HCT116 (cell line): ENCODE data around the gene C4orf51. TPM values are rescaled to one million over a fixed set of nuclear protein-coding genes. Genes with fewer than 3 reads are reported as not detected.
A peak's percentile ranks its signal among the peaks of the same experiment; 100 is the strongest.

Experiments
- ATAC-seq: fragments of 200-7000 bp; cut with Tn5 transposase; 2 replicates; pipeline ENCODE4 v1.9.1; 2020; ENCODE audit warnings: mild to moderate bottlenecking, moderate library complexity
- BruUV-seq: library from RNA; stranded (reverse); fragments of 400-500 nt; replicated peaks from 2 replicates; lab custom pipeline; 2021; lab: Mats Ljungman, UMichigan
- CTCF ChIA-PET: fragments of 300-600 bp; sonication (Branson Sonifier 250); formaldehyde crosslinking; loops from one replicate; lab custom pipeline; 2021; ENCODE audit warnings: antibody characterized with exemption; lab: Charles Lee
- POLR2A ChIA-PET: fragments of 300-600, 350-600 bp; sonication (Branson Sonifier 250); formaldehyde crosslinking; loops from one replicate; lab custom pipeline; 2021; ENCODE audit warnings: antibody characterized with exemption; lab: Charles Lee
- RAD21 ChIA-PET, 2 experiments: fragments of 300-600 bp; sonication (Branson Sonifier 250); formaldehyde crosslinking; loops; one replicate each; lab custom pipeline; 2023; ENCODE audit warnings: low total read pairs in 2 of 2; ENCODE audit not compliant: uncharacterized antibody in 2 of 2, unreplicated experiment in 2 of 2, low non-redundant PET in 1 of 2; lab: Charles Lee
- DNase-seq: peaks from one replicate; pipeline ENCODE4 v3.0.0-alpha.2; 2010; ENCODE audit warnings: low read depth, low spot score
- H2AFZ ChIP-seq: fragments of 200-600 bp; shearing (Covaris generic), sonication (generic); 2 replicates; pipeline ENCODE4 v1.6.1; 2017; ENCODE audit warnings: low read depth, mixed run types, mixed read lengths, antibody characterized with exemption, low read length; ENCODE audit not compliant: poor library complexity, severe bottlenecking
- H3K27ac ChIP-seq: 2 replicates; pipeline ENCODE4 v1.5.1; 2012; ENCODE audit warnings: low read depth, low read length
- H3K27me3 ChIP-seq: fragments of 200-600 bp; sonication (generic); 2 replicates; pipeline ENCODE4 v1.6.1; 2016; ENCODE audit warnings: mixed run types, low read length, mixed read lengths; ENCODE audit not compliant: insufficient read depth
- H3K36me3 ChIP-seq, 2 experiments: fragments of 200-500 bp in 1 of 2; fragments of 200-600 bp in 1 of 2; sonication (Bioruptor generic) in 1 of 2; sonication (generic) in 1 of 2; 2 replicates each; pipeline versions ENCODE4 v1.5.1 to v1.6.1; 2014 to 2016; ENCODE audit warnings: low read length in 2 of 2, inconsistent platforms in 1 of 2, mixed read lengths in 1 of 2, mixed run types in 1 of 2; ENCODE audit not compliant: insufficient read depth in 2 of 2, control insufficient read depth in 1 of 2
- H3K4me1 ChIP-seq, 2 experiments: fragments of 200-600 bp in 1 of 2; sonication (generic) in 1 of 2; 2 replicates each; pipeline versions ENCODE4 v1.5.1 to v1.6.1; 2012 to 2017; ENCODE audit warnings: low read length in 2 of 2, inconsistent platforms in 1 of 2, mild to moderate bottlenecking in 1 of 2, mixed read lengths in 1 of 2, mixed run types in 1 of 2, moderate library complexity in 1 of 2; ENCODE audit not compliant: insufficient read depth in 2 of 2, control insufficient read depth in 1 of 2
- H3K4me2 ChIP-seq: fragments of 200-600 bp; sonication (generic); 2 replicates; pipeline ENCODE4 v1.6.1; 2017; ENCODE audit warnings: mixed run types, low read length, mixed read lengths
- H3K4me3 ChIP-seq, 2 experiments: fragments of 200-600 bp in 1 of 2; sonication (generic) in 1 of 2; replicated peaks in 1 of 2; 2 replicates each; pipeline ENCODE4 v1.5.1; 2011 to 2016; ENCODE audit warnings: low read length in 2 of 2, control low read depth in 1 of 2, low read depth in 1 of 2, mild to moderate bottlenecking in 1 of 2, mixed read lengths in 1 of 2, mixed run types in 1 of 2
- H3K79me2 ChIP-seq: fragments of 200-600 bp; sonication (generic); 2 replicates; pipeline ENCODE4 v1.6.1; 2017; ENCODE audit warnings: mild to moderate bottlenecking, mixed run types, low read length, moderate library complexity, mixed read lengths; ENCODE audit not compliant: insufficient read depth
- H3K9ac ChIP-seq: fragments of 200-600 bp; sonication (generic); 2 replicates; pipeline ENCODE4 v1.6.1; 2016; ENCODE audit warnings: low read length, mixed read lengths
- H3K9me2 ChIP-seq: fragments of 200-600 bp; sonication (generic), shearing (Covaris generic); 2 replicates; pipeline ENCODE4 v1.6.1; 2017; ENCODE audit warnings: mixed run types, mild to moderate bottlenecking, moderate library complexity; ENCODE audit not compliant: insufficient read depth
- H3K9me3 ChIP-seq, 2 experiments: fragments of 200-500 bp in 1 of 2; fragments of 200-600 bp in 1 of 2; sonication (Bioruptor generic) in 1 of 2; sonication (generic) in 1 of 2; 2 replicates each; pipeline ENCODE4 v1.6.1; 2014 to 2017; ENCODE audit warnings: low read length in 2 of 2, mixed read lengths in 2 of 2, inconsistent platforms in 1 of 2, low read depth in 1 of 2, mild to moderate bottlenecking in 1 of 2, mixed run types in 1 of 2, moderate library complexity in 1 of 2; ENCODE audit not compliant: control insufficient read depth in 1 of 2, insufficient read depth in 1 of 2
- H4K20me1 ChIP-seq: fragments of 200-600 bp; sonication (generic), shearing (Covaris generic); 2 replicates; pipeline ENCODE4 v1.6.1; 2017; ENCODE audit warnings: mixed run types, mild to moderate bottlenecking, moderate library complexity; ENCODE audit not compliant: insufficient read depth
- CBX3 ChIP-seq: IDR thresholded peaks from 2 replicates; pipeline ENCODE4 v1.6.1; 2012; ENCODE audit warnings: low read depth
- CTCF ChIP-seq, 3 experiments: fragments of 200-600 bp in 1 of 3; sonication (generic) in 1 of 3; IDR thresholded peaks in 2 of 3; conservative IDR thresholded peaks in 1 of 3; 2 replicates each; pipeline ENCODE4 v1.5.1; 2012 to 2017; ENCODE audit warnings: low read depth in 2 of 3, low read length in 2 of 3, antibody characterized with exemption in 1 of 3, borderline replicate concordance in 1 of 3, control low read depth in 1 of 3, mild to moderate bottlenecking in 1 of 3, mixed read lengths in 1 of 3, mixed run types in 1 of 3, moderate library complexity in 1 of 3; ENCODE audit not compliant: insufficient read depth in 1 of 3
- EGR1 ChIP-seq: IDR thresholded peaks from 2 replicates; pipeline ENCODE4 v1.6.1; 2012; ENCODE audit warnings: low read depth
- ELF1 ChIP-seq: IDR thresholded peaks from 2 replicates; pipeline ENCODE4 v1.6.1; 2012; ENCODE audit warnings: low read depth, borderline replicate concordance
- EZH2 ChIP-seq: fragments of 200-600 bp; sonication (generic); IDR thresholded peaks from 2 replicates; pipeline ENCODE4 v1.6.1; 2017; ENCODE audit warnings: antibody characterized with exemption, mixed run types
- FOSL1 ChIP-seq: IDR thresholded peaks from 2 replicates; pipeline ENCODE4 v1.6.1; 2012; ENCODE audit warnings: low read depth
- JUND ChIP-seq: IDR thresholded peaks from 2 replicates; pipeline ENCODE4 v1.6.1; 2012
- MAX ChIP-seq: IDR thresholded peaks from 2 replicates; pipeline ENCODE4 v1.6.1; 2012
- RAD21 ChIP-seq: IDR thresholded peaks from 2 replicates; pipeline ENCODE4 v1.6.1; 2012; ENCODE audit warnings: low read depth, mild to moderate bottlenecking
- REST ChIP-seq: IDR thresholded peaks from 2 replicates; pipeline ENCODE4 v1.6.1; 2012; ENCODE audit warnings: low read depth
- SIN3A ChIP-seq: IDR thresholded peaks from 2 replicates; pipeline ENCODE4 v1.6.1; 2012; ENCODE audit warnings: low read depth
- SP1 ChIP-seq: IDR thresholded peaks from 2 replicates; pipeline ENCODE4 v1.6.1; 2012; ENCODE audit warnings: low read depth
- SRF ChIP-seq: IDR thresholded peaks from 2 replicates; pipeline ENCODE4 v1.6.1; 2012; ENCODE audit warnings: low read depth
- TCF7L2 ChIP-seq: IDR thresholded peaks from 2 replicates; pipeline ENCODE4 v1.7.0; 2011; ENCODE audit warnings: borderline replicate concordance, inconsistent platforms; ENCODE audit not compliant: insufficient read depth, insufficient read length; ENCODE audit errors: extremely low read depth
- YY1 ChIP-seq: IDR thresholded peaks from 2 replicates; pipeline ENCODE4 v1.6.1; 2011; ENCODE audit warnings: low read length, low read depth, moderate library complexity, mild to moderate bottlenecking; ENCODE audit not compliant: insufficient replicate concordance; ENCODE audit errors: extremely low read depth
- ZBTB33 ChIP-seq: IDR thresholded peaks from 2 replicates; pipeline ENCODE4 v1.6.1; 2011; ENCODE audit warnings: mild to moderate bottlenecking, low read length, moderate library complexity; ENCODE audit not compliant: insufficient replicate concordance; ENCODE audit errors: extremely low read depth
- intact Hi-C: fragments of 100-400 bp; cut with micrococcal nuclease; formaldehyde crosslinking; loops from 2 replicates; pipeline ENCODE4 v1.10.0; 2022
- total RNA-seq: library from RNA; stranded (reverse); gene quantifications from one replicate; pipeline ENCODE4 v1.2.1, GENCODE V29; 2021; ENCODE audit not compliant: unreplicated experiment

Gene C4orf51
- total RNA-seq, 1 experiment from 2014 or later, result not detected

- 0 out of 2 replicates have a peak overlapping the region, but pooled peaks have one; percentile 4 for H3K27ac ChIP-seq
- RAD21 ChIA-PET, result no interaction called here
- H3K79me2 ChIP-seq, result no peaks in the 10 kb centered on the region
- peak overlapping the region; percentile 85 for H3K4me2 ChIP-seq
- no TSS peak for BruUV-seq
- peak overlapping the region in 1 of 2 experiments; percentile 3; a peak in 1 of 4 replicates for H3K4me3 ChIP-seq
- peak overlapping the region; percentile 73 for H3K9ac ChIP-seq
- ATAC-seq (peak; percentile 39; the same call in 1 of the 2 replicates), DNase-seq (no peak)
- H3K36me3 ChIP-seq, result no peaks in the 10 kb centered on the region
- H3K9me2 ChIP-seq, result no peaks in the 10 kb centered on the region
- H4K20me1 ChIP-seq, result no peaks in the 10 kb centered on the region
- intact Hi-C loops, result loop anchor here (2.0 kb wide), 2 partner anchors 74 to 204 kb away; partner anchors contain the start of gene ZNF827
- no peak for TF ChIP-seq EZH2
- TF ChIP-seq RAD21, result no peak
- no peak for TF ChIP-seq CTCF (IDR thresholded peaks at IDR 0.05 in 2 of 3, conservative IDR thresholded peaks at IDR 0.05 in 1 of 3; ENCODE audit: borderline replicate concordance in 1 of 3, insufficient read depth in 1 of 3, low read depth in 2 of 3, low read length in 2 of 3)
- TF ChIP-seq SIN3A, result no peak
- TF ChIP-seq EGR1, result no peak
- TF ChIP-seq ZBTB33, result no peak
- TF ChIP-seq TCF7L2, result no peak
- TF ChIP-seq SP1, result no peak; the same call in 1 of the 2 replicates
- TF ChIP-seq REST, result no peak
- peak; percentile 44 for TF ChIP-seq JUND
- TF ChIP-seq FOSL1, result peak; percentile 57
- TF ChIP-seq MAX, result peak; percentile 33; the same call in 1 of the 2 replicates
- TF ChIP-seq ELF1, result no peak
- no peak for TF ChIP-seq YY1
- TF ChIP-seq CBX3, result peak; percentile 8; the same call in 1 of the 2 replicates
- peak; percentile 90 for TF ChIP-seq SRF
- TF ChIP-seq, all 23 proteins: peak for 5
- CTCF ChIA-PET, result no interaction called here
- POLR2A ChIA-PET, result no interaction called here
- no peaks in the 10 kb centered on the region for H3K9me3 ChIP-seq
- H2AFZ ChIP-seq, result peak overlapping the region; percentile 88
- H3K4me1 ChIP-seq, result peaks cover 19 to 46% of the 10 kb centered on the region in 2 experiments
- no peaks in the 10 kb centered on the region for H3K27me3 ChIP-seq
Measured at GRCh38 chr4:145734576-145735346, 54.8 kb downstream of the C4orf51 start.
